Vagina (tissue), 2 donors: Measurements from ENCODE around the gene COMMD7.

Experiments
- CTCF ChIP-seq, 3 experiments: fragments of 450-650 bp in 2 of 3; fragments of 200-600 bp in 1 of 3; sonication (generic) in 1 of 3; IDR thresholded peaks; one replicate each; pipeline ENCODE4 v1.5.1; 2017 to 2019; ENCODE audit warnings: antibody characterized with exemption in 3 of 3, mild to moderate bottlenecking in 2 of 3, moderate library complexity in 2 of 3
- POLR2A ChIP-seq, 2 donors: fragments of 450-650 bp; IDR thresholded peaks; one replicate each; pipeline ENCODE4 v1.6.1; 2017; ENCODE audit warnings: antibody characterized with exemption in 2 of 2, mild to moderate bottlenecking in 2 of 2, moderate library complexity in 2 of 2

- TF ChIP-seq CTCF (IDR thresholded peaks at IDR 0.05) = no peak
- TF ChIP-seq POLR2A (IDR thresholded peaks at IDR 0.05) = no peak
These were observed 67.9 kb downstream of the COMMD7 start for GRCh38 chr20:32675223-32675975.
